HG02610 (cell line): ENCODE measurements around the gene AMPD1.

Source experiments
- ATAC-seq: cut with Tn5 transposase; IDR thresholded peaks from one replicate; pipeline ENCODE4 v1.9.1; 2021; ENCODE audit warnings: mild to moderate bottlenecking, moderate library complexity; ENCODE audit not compliant: unreplicated experiment

AMPD1 gene

DNA sequence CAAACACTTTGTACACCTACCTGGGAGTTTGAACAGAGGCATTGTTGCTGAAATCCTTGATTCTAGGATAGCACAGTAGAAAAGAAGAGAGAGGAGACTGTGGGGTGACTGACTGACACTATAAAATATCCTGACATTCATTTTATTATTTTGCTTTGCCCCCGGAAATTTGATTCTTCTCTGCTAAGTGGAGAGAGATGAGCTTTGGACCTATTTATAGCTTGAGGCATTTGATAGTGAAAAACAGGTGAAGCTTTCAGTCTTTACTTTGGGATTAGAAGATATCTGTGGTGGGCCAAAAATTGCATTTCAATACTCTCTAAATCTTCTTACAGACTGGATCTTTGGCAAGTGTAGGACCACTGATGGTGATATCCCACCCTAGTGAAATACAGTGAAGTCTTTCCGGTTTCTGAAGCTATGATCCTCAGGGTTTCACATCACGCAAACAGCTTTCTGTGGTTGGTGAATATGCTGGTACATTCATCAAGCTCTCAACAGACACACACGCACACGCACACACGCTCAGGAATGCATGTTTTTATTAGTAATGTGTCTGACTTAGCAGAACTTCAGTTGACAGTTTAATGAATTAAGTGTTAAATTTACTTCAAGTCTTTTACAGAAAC is at the start of gene AMPD1:
TSS of gene AMPD1 (minus strand) at position 117 of the 629 bp plus-strand sequence. CDS start at position 42, 75 bp downstream.
- ATAC-seq = no peak

DNA sequence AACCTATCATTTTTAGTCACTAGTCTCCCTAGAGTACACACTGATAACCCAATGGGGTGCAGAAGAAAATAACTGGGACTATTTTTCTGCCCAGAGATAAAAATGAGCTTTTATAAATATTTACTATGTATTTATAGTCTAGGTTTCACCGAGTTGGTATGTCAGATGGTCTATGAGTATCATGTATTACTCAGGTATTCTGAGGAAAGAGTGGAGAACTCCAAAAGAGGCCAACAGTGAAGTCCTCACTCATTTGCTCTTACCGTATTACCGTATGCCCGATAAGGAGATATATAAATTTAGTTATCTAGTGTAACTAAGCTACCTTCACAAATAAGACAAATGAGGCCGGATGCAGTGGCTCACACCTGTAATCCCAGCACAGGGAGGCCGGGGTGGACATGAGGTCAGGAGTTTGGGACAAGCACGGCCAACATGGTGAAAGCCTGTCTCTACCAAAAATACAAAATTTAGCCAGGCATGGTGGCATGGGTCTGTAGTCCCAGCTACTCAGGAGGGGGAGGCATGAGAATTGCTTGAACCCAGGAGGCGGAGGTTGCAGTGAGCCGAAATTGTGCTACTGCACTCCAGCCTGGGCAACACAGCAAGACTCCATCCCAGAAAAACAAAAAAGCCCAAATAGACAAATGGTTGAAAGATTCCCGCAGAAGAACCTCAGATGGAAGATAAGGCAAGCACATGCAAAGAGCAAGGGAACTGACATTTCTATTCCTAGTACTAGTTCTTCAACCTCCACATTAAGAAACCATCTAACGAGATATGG is 46.8 kb upstream of the AMPD1 start:
- no peak for ATAC-seq

DNA sequence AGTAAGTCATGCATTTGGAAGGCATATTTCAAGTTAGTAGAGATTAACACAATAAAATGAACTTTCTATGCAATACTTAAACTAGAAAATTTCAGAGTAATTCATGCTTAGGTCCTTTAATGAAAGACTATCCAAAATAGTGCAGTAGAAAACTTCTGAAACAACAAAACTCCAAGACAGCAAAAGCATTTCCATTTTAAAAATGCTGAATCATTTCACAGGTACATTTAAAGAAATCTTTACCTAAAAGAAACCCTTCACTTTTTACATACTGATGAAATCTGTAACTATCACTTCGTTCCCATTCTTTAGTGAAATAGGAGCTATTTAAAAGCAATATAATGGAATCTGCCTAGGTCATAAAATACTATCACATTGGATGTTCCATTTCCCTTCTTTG is 45.0 kb upstream of the AMPD1 start:
- no peak for ATAC-seq

DNA sequence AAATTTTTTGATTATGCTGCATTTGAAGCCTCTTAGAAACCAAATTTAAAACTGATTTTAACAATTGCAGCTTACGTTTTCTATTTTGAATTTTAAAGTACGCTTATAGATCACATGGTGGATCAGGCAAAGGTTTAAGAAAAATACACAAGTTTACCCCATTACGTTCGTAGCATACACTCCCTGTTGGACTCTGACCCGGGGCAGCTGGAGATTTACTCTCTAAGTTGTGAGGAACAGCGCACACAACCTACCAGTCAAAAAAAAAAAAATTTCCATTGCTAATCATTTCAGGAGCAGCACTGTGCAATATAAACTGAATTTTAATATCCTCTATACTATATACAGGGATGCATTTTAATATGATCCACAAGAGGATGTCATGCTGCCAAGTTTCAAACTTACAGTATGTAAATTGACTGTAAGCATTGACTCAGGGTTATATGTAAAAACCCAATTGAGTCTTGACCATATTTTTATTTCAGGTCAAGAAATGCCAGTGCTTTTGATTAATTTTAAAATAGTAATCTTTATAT is 42.0 kb upstream of the AMPD1 start:
- no peak for ATAC-seq

DNA sequence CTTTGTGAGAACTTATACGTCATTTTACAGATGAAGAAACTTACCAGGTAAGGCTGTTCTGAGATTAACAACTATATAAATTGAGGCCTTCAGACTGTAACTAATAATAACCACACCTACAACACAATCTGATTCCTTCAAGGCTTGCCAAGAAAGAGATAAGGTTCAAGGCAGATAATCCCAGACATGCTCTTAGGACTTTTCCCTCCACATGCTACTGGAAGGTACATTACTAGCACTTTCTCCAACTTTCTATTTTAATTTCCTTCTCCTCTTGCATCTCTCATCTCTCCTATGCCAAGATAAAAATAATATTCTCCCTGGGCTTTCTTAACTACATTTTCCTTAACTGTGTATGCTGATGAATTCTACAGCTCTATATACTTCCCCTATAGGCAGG is 40.1 kb upstream of the AMPD1 start:
- no peak for ATAC-seq

DNA sequence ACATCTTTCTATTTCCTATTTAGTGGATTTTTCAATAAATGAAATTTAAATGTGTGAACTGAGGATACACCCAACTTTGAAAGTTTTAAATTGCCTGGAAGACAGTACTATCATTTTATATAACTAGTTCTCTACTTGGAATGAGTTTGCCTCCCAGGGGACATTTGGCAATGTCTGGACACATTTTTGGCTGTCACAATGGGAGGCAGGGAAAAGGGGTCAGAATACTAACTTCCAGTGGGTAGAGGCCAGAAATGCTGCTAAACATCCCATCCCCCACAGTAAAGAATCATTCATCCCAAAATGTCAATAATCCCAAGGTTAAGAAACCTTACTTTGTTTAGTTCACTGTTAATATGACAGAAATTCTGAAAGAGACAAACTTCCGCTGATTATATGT is 34.4 kb upstream of the AMPD1 start:
- ATAC-seq = no peak

DNA sequence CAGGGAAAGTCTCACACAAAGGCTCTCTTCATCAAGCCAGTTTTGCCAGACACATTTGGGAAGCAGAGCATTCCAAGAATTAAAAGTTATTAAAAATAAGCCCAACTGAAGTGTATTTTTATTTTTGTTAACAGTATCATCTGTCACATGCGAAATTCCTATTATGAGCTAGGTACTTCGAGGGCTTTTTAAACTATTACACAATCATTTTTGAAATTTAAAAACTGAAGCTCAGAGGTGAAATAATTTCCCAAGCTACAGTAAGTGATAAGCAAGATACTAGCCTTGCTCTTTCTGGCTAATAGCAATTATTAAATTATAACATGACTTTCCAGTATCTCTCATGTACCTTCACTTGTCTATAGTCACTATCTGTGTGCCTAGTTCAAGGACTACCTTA is 33.2 kb upstream of the AMPD1 start:
- no peak for ATAC-seq

DNA sequence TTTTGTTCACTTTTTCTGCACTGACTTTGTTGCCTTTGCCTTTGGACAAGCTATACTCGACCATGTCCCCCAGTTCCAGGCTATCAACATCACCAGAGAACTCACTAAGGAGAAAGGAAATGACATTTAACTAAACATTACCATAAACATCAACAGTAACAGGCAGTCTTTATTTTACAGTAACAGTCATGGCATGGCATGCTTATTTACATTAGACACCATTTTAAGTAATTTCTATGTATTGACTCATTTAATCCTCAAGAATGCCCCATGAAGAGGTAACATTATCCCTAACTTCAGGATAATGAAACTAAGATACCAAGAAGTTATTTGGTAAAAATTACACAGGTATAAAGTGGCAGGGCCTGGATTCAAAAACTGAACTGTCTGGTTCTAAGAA is 29.9 kb upstream of the AMPD1 start:
- ATAC-seq = no peak

DNA sequence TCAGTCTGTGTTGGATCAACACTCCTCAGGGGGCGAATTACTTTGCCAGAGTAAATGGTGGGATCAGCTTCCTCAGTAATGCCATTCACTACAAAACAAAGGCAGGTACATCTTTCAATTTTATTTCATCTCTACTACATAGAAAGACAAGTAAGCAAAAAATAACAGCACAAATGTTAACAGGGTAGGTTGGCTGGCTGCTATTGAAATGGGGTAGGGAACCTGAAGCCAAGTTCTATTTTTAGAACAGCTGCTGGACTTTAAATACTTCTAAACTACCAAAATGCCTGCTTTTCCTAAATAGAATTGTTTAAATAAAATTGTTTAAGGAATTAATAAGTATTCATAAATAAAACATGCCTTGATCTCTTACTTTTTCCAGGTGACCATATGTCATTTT is 28.6 kb upstream of the AMPD1 start:
- no peak for ATAC-seq

DNA sequence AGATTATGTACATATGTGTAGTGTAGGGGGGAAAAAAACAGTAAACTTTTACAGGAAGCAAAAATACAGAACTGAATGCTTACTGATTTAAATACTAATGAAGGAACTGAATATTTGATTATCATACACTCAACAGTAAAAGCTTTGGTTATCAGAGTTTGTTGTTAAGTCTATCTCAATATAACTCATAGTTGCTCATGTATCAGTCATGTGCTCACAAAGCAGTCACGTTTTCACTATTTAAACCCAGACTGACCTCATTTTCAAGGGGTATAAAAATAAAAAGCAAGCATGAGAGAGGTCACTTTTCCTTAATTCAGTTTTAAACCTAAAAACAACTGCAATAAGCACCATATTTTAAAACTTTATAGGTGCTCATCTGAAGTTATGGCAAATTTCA is 28.1 kb upstream of the AMPD1 start:
- ATAC-seq = no peak

DNA sequence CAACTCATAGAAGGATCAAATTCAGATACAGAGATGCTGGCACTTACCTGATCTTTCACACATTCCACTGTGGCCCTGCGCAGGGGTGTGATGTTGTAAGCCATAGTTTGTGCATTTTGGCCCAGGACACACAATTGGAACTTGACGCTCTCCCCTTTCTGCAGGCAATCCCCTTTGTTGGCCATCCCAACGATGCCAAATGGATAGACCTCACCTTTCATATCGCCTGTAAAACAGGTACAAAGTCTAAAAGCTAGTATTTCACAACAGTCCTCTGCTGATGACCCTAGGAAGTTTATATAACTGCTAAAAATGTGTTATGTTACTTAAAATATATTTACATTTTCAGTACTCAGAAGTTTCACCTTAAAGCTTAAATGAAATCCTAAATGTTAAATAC is 25.1 kb upstream of the AMPD1 start:
- no peak for ATAC-seq

DNA sequence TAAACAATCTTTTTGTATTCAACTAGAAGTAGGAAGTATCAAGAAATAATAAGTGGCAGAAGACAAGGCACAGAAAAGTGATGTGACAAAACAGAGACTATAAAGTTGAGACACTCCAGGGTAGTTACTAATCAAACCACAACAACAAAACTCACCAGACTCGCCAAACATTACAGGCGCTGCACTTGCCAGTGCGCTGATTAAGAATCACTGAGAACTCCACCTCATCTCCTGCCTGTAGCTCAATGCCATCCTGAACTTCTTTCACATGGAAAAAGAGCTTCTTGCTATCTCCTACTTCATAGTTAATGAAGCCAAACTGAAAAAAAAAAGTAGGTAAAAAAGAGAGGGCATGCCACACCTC is 24.1 kb upstream of the AMPD1 start:
- ATAC-seq = no peak

DNA sequence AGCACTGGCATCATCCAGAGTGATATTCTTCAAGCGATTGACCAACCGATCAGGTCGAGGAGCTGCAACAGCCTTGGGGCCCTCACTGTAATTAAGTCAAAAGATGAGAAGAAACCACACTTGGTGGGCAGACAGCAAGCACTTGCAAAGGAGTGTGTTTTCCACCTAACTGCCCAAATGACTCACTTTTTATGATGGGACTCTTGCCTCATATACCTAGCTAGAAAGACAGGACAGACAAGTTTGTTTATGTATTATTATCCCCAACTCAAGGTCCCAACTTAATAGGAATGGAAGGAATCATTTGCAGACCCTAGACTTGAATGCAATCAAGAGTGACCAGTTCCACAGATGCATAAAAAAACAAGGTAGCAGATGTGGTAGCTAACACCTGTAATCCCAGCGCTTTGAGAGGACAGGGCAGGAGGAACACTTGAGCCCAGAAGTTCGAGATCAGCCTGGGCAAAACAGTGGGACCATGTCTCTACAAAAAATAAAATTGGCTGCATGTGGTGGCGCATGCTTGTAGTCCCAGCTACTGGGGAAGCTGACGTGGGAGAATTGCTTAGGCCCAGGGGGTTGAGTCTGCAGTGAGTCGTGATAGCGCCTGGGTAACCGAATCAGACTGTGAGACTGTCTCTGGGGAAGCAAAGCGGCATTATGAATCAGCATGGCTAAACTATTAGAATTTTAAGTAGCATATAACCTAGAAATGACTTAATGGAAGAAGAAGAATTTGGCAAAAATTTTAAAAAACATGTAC is 23.5 kb upstream of the AMPD1 start:
- no peak for ATAC-seq

DNA sequence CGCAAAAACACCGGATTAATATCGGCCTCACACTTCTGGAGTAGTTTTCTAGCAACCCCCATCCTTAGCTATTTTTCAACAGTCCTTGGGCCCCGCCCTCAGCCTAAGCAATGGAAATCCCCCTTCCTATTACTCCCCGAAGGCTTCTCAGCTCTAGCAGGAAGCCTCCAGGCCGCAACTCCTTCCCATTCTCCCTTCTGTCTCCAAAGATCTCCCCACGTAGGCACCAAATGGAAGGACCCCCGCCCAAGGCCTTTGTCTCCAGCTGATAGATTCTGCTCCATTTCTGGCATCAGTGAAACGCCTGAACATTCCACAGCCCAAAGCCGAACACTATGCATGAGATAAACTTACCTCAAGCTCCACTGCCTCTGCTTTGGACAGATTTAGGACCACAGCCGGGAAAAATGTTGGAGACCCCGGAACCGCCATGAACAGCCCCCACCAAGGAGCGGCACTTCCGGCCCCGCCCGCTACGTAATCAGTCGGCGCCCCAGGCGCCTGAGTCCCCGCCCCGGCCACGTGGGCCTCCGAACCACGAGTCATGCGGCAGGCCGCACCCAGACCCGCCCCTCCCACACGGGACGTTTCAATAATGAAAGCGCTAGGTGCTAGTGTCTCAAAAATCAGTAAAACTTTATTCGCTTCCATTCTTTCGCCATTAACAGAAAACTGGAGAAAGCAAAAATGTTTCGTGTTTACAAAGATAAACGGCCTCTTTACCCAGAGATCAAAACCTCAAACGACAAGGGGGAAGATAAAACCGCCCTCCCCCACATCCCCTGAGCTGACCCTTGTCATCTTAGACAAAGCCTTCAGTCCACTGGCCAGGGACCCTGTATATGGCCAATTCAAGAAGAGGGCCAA is 21.2 kb upstream of the AMPD1 start, which contains the start of gene NRAS:
TSS of gene NRAS (minus strand) at position 468 of the 867 bp plus-strand sequence. CDS start 611 bp downstream, outside the sequence.
- peak; percentile 91 for ATAC-seq

DNA sequence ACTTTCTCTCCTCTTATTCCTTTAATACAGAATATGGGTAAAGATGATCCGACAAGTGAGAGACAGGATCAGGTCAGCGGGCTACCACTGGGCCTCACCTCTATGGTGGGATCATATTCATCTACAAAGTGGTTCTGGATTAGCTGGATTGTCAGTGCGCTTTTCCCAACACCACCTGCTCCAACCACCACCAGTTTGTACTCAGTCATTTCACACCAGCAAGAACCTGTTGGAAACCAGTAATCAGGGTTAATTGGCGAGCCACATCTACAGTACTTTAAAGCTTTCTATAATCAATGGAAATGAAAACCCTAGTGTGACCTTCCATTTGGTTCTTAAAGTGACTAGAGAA is 20.6 kb upstream of the AMPD1 start:
- ATAC-seq = peak; percentile 11

DNA sequence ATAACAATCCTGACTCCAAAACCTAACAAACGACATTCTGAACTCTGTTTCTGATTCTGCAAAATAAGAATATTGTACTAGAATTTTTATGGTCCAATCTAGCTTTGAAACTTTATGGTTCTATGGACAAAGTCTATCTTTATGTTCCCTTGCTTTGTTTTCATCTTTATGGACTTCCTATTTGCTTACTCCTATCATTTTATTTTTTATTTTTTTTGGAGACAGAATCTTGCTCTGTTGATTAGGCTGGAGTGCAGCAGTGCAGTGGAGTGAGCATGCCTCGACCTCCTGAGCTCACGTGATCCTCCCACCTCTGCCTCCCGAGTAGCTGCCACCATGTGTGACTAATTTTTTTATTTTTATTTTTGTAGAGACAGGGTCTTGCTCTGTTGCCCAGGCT is 17.6 kb upstream of the AMPD1 start:
- ATAC-seq = no peak

DNA sequence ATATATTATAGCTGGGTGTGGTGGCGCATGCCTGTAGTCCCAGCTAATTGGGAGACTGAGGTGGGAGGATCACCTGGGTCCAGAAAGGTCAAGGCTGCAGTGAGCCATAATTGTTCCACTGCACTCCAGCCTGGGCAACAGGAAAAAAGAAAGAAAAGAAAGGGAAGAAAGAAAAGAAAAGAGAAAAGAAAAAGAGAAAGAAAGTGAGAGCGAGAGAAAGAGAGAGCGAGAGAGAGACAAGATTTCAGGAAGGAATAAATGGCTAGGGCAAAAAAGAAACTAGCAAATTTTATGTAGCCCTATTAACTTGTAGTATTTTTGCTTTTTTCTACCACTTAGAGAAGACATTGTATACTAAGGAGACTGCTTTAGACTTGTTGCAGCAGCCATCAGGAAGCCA is 15.0 kb upstream of the AMPD1 start:
- ATAC-seq = no peak

DNA sequence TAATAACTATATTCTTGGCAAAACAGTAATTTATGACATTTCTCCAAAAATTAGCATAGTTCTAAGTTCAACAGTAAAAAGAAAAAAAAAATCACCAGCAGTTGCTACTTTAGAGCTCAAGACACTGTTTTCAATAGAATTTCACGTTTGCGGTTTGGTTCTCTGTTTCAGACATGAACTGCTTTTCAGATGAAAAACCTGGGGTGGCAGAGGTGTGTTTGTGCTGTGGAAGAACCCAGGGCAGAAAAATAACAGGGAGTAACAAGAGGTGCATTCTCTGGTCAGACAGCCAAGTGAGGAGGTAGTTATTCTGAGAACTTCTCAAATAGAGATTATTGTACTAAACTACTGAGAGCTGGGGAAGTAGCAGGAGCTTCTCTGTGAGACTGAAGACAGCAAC is 12.3 kb upstream of the AMPD1 start:
- ATAC-seq = no peak

DNA sequence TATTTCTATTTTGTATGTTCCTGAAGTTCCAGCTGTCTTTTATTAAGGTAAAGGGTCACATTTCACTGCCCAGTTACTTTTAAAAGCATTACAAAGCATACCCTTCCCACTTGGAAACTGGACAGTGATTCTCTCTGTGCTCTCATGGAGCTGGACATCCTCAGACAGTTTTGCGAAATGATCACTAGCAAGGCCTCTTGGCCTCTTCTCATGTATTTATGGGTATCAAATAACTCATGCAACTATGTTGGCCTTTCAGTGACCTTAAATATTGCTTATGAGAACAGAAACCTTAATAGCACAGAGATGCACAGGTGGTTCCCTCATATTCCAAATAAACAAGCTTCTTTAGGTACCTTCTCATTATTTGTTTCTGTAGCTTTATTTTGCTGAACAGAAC is 7.9 kb upstream of the AMPD1 start:
- ATAC-seq = no peak

DNA sequence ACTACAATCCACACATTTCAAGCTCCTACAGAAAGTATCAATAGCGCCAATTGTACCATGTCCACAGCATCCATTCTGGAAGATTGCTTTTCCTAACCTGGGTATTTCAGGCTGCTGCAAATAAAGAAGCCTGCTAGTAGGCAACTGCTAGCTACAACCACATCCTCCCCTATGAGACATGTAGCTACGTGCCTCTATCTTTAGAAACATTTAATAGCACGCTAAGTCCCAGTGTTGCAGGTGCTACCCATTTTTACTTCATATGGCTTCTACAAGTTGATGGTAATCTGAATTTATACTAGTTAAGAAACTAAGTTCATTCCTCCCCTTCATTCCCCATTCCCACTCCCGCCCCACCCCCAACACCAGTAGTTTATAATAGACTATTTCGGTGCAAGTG is 7.4 kb upstream of the AMPD1 start:
- no peak for ATAC-seq

DNA sequence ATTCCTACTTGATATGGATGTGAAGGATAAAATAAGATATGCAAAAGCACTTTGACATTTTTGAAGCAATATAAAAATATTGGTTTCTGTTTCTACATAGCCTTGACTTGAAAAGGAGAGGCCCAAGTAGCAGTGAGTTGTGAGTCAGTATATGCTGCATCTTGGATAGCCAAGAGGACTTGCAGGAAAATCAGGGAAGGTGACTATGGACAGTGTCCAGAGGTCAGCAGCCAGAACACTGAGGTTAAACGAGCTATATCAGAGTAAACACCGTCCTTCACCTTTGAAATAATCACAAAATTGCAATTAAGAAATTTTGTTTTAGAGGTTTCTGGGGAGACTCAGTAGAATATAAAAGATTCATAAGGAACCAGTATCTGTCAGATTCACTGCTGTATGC is 6.6 kb upstream of the AMPD1 start:
- no peak for ATAC-seq
